Esophagus squamous epithelium (tissue), 5 donors: ENCODE measurements around the gene SKIDA1. TPM values are rescaled to one million over a fixed set of nuclear protein-coding genes. Genes with fewer than 3 reads are reported as not detected.

Source experiments
- DNase-seq: peaks from one replicate; lab custom pipeline; 2025; lab: John Stamatoyannopoulos, UW
- H3K27ac ChIP-seq, 4 donors: fragments of 200-600 bp; sonication (generic); one replicate each; pipeline ENCODE4 v1.5.1; 2016 to 2019; ENCODE audit warnings: mild to moderate bottlenecking in 1 of 4
- H3K27me3 ChIP-seq, 4 donors: fragments of 200-600 bp; sonication (generic); 1 replicate in 3 of 4; 2 replicates in 1 of 4; pipeline versions ENCODE4 v1.5.1 to v1.6.0; 2017 to 2021; ENCODE audit warnings: antibody characterized with exemption in 1 of 4
- H3K36me3 ChIP-seq, 3 donors: fragments of 200-600 bp; sonication (generic); one replicate each; pipeline ENCODE4 v1.5.1; 2016 to 2019
- H3K4me1 ChIP-seq, 3 donors: fragments of 200-600 bp; sonication (generic); one replicate each; pipeline ENCODE4 v1.5.1; 2017 to 2019
- H3K4me3 ChIP-seq, 4 donors: fragments of 200-600 bp; sonication (generic); 1 replicate in 3 of 4; 2 replicates in 1 of 4; pipeline ENCODE4 v1.5.1; 2016 to 2019; ENCODE audit warnings: mild to moderate bottlenecking in 2 of 4, moderate library complexity in 1 of 4
- H3K9me3 ChIP-seq, 3 donors: fragments of 200-600 bp; sonication (generic); one replicate each; pipeline ENCODE4 v1.5.1; 2016 to 2019
- CTCF ChIP-seq, 6 experiments: fragments of 450-650 bp in 4 of 6; fragments of 200-600 bp in 2 of 6; sonication (generic) in 2 of 6; IDR thresholded peaks; one replicate each; pipeline ENCODE4 v1.5.1; 2016 to 2019; ENCODE audit warnings: antibody characterized with exemption in 6 of 6, mild to moderate bottlenecking in 4 of 6, moderate library complexity in 4 of 6
- POLR2A ChIP-seq, 4 donors: fragments of 450-650 bp; IDR thresholded peaks; one replicate each; pipeline ENCODE4 v1.6.1; 2017; ENCODE audit warnings: antibody characterized with exemption in 4 of 4, mild to moderate bottlenecking in 4 of 4, moderate library complexity in 3 of 4
- WGBS, 2 donors: methylation state at CpG; one replicate each; pipeline ENCODE4 v1.1.5; 2018; 5-methylcytosine and 5-hydroxymethylcytosine counted together
- intact Hi-C: fragments of 100-400 bp; cut with DNase I; formaldehyde crosslinking; loops from one replicate; pipeline ENCODE4 v1.15.0; 2022
- small RNA-seq, 4 donors: library from RNA; depleted of rRNA; stranded (forward); fragments of <200 nt; gene quantifications; one replicate each; pipeline ENCODE3, GENCODE V24; 2016
- total RNA-seq, 4 donors: library from RNA; depleted of rRNA; stranded (reverse); fragments of >200 nt; gene quantifications; one replicate each; pipeline ENCODE4 v1.1.0, GENCODE V29; 2016
- donor health status: DM: yes; HTN: yes; CAD: no.

SKIDA1 gene
- total RNA-seq, 4 donors from 2014 or later, result 0.53 to 0.57 (median 0.57) TPM; not detected in 1

GRCh38 chr10:21473135-21473534 is 52.3 kb downstream of the SKIDA1 start:
- Histone ChIP-seq H3K4me1 (no peaks in the 10 kb centered on the region), H3K36me3 (no peaks in the 10 kb centered on the region), H3K4me3 (no peak overlapping the region), H3K9me3 (no peaks in the 10 kb centered on the region), H3K27me3 (no peaks in the 10 kb centered on the region), H3K27ac (no peak overlapping the region)
- no peak for DNase-seq
- TF ChIP-seq POLR2A (IDR thresholded peaks at IDR 0.05), result no peak
- TF ChIP-seq CTCF (IDR thresholded peaks at IDR 0.05), result no peak
- intact Hi-C loops, result no loop called here
- 51 to 53% methylated on average over 4 of the region's 4 CpGs for whole genome bisulfite sequencing, 2 donors

- WGBS, 2 donors, result 83 to 100% methylated on average over 1 to 3 of the region's 3 CpGs
Measured at GRCh38 chr10:21468086-21468485, 57.4 kb downstream of the SKIDA1 start.

GRCh38 chr10:21467633-21468032 is 57.8 kb downstream of the SKIDA1 start:
- Histone ChIP-seq H3K36me3 (no peaks in the 10 kb centered on the region), H3K9me3 (no peaks in the 10 kb centered on the region), H3K4me3 (no peak overlapping the region), H3K27me3 (no peaks in the 10 kb centered on the region), H3K27ac (no peak overlapping the region), H3K4me1 (no peaks in the 10 kb centered on the region)
- intact Hi-C loops, result no loop called here
- 100% methylated on average over 1 of the region's 1 CpG for WGBS, 2 donors
- no peak for DNase-seq
- TF ChIP-seq CTCF (IDR thresholded peaks at IDR 0.05), result no peak
- no peak for TF ChIP-seq POLR2A (IDR thresholded peaks at IDR 0.05)

More at GRCh38 chr10:21468086-21468485, 57.4 kb downstream of the SKIDA1 start:
- intact Hi-C loops, result no loop called here
- no peak overlapping the region for H3K4me3 ChIP-seq
- no peaks in the 10 kb centered on the region for H3K36me3 ChIP-seq
- TF ChIP-seq CTCF (IDR thresholded peaks at IDR 0.05) (no peak), POLR2A (IDR thresholded peaks at IDR 0.05) (no peak)
- H3K27me3 ChIP-seq, result no peaks in the 10 kb centered on the region
- H3K9me3 ChIP-seq, result no peaks in the 10 kb centered on the region
- no peak overlapping the region for H3K27ac ChIP-seq
- DNase-seq, result no peak
- H3K4me1 ChIP-seq, result no peaks in the 10 kb centered on the region

DNA sequence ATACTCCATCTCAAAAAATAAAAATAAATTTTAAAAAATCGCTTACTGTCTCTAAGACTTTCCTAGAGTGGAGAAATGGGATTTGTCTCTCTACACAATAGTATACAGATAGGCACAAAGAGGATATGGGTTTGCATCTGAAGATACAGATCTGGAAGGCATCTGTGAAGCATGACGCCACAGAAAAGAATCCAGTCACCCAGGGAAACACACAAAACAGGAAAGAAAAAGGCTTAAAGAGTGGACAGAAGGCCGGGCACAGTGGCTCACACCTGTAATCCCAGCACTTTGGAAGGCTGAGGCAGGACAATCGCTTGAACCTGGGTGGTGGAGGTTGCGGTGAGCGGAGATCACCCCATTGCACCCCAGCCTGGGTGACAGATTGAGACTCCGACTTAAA is 61.3 kb downstream of the SKIDA1 start:
- Histone ChIP-seq H3K4me1 (no peaks in the 10 kb centered on the region), H3K9me3 (no peaks in the 10 kb centered on the region), H3K27ac (no peak overlapping the region), H3K36me3 (no peaks in the 10 kb centered on the region), H3K27me3 (no peaks in the 10 kb centered on the region), H3K4me3 (no peak overlapping the region)
- intact Hi-C loops, result no loop called here
- DNase-seq, result no peak
- TF ChIP-seq CTCF (IDR thresholded peaks at IDR 0.05) (no peak), POLR2A (IDR thresholded peaks at IDR 0.05) (no peak)
- 77 to 85% methylated on average over 7 of the region's 7 CpGs for WGBS, 2 donors

Small RNAs within 50 kb of the gene (small RNA-seq; reads per million reads assigned to genes)
- gene MIR1915, result 0 to 0.09 (median 0) reads per million in 4 donors
- 0 reads per million in 4 donors for gene RF00019
- gene RNU6-306P, result 0 reads per million in 4 donors

Other genes starting within 250 kb of the SKIDA1 start
- 10 to 100 TPM; 22.7 to 49.6 (median 32.4) TPM for gene MLLT10, start 8.6 kb upstream of the SKIDA1 start, total RNA-seq